Esophagus squamous epithelium (tissue), 5 donors: ENCODE results near the gene CTNNA1. TPM values are rescaled to one million over a fixed set of nuclear protein-coding genes. Genes with fewer than 3 reads are reported as not detected.

Experiments used
- DNase-seq: peaks from one replicate; lab custom pipeline; 2025; lab: John Stamatoyannopoulos, UW
- H3K27ac ChIP-seq, 4 donors: fragments of 200-600 bp; sonication (generic); one replicate each; pipeline ENCODE4 v1.5.1; 2016 to 2019; ENCODE audit warnings: mild to moderate bottlenecking in 1 of 4
- H3K27me3 ChIP-seq, 4 donors: fragments of 200-600 bp; sonication (generic); 1 replicate in 3 of 4; 2 replicates in 1 of 4; pipeline versions ENCODE4 v1.5.1 to v1.6.0; 2017 to 2021; ENCODE audit warnings: antibody characterized with exemption in 1 of 4
- H3K36me3 ChIP-seq, 3 donors: fragments of 200-600 bp; sonication (generic); one replicate each; pipeline ENCODE4 v1.5.1; 2016 to 2019
- H3K4me1 ChIP-seq, 3 donors: fragments of 200-600 bp; sonication (generic); one replicate each; pipeline ENCODE4 v1.5.1; 2017 to 2019
- H3K4me3 ChIP-seq, 4 donors: fragments of 200-600 bp; sonication (generic); 1 replicate in 3 of 4; 2 replicates in 1 of 4; pipeline ENCODE4 v1.5.1; 2016 to 2019; ENCODE audit warnings: mild to moderate bottlenecking in 2 of 4, moderate library complexity in 1 of 4
- H3K9me3 ChIP-seq, 3 donors: fragments of 200-600 bp; sonication (generic); one replicate each; pipeline ENCODE4 v1.5.1; 2016 to 2019
- POLR2A ChIP-seq, 4 donors: fragments of 450-650 bp; IDR thresholded peaks; one replicate each; pipeline ENCODE4 v1.6.1; 2017; ENCODE audit warnings: antibody characterized with exemption in 4 of 4, mild to moderate bottlenecking in 4 of 4, moderate library complexity in 3 of 4
- WGBS, 2 donors: methylation state at CpG; one replicate each; pipeline ENCODE4 v1.1.5; 2018; 5-methylcytosine and 5-hydroxymethylcytosine counted together
- intact Hi-C: fragments of 100-400 bp; cut with DNase I; formaldehyde crosslinking; loops from one replicate; pipeline ENCODE4 v1.15.0; 2022
- total RNA-seq, 4 donors: library from RNA; depleted of rRNA; stranded (reverse); fragments of >200 nt; gene quantifications; one replicate each; pipeline ENCODE4 v1.1.0, GENCODE V29; 2016
- TF ChIP-seq, protein P1 (sequence below), 6 experiments: fragments of 450-650 bp in 4 of 6; fragments of 200-600 bp in 2 of 6; sonication (generic) in 2 of 6; IDR thresholded peaks; one replicate each; pipeline ENCODE4 v1.5.1; 2016 to 2019; ENCODE audit warnings: antibody characterized with exemption in 6 of 6, mild to moderate bottlenecking in 4 of 6, moderate library complexity in 4 of 6
- donor health status: DM: yes; HTN: yes; CAD: no.

Gene CTNNA1
- total RNA-seq, 4 donors from 2014 or later = 293 to 393 (median 348) TPM

DNA sequence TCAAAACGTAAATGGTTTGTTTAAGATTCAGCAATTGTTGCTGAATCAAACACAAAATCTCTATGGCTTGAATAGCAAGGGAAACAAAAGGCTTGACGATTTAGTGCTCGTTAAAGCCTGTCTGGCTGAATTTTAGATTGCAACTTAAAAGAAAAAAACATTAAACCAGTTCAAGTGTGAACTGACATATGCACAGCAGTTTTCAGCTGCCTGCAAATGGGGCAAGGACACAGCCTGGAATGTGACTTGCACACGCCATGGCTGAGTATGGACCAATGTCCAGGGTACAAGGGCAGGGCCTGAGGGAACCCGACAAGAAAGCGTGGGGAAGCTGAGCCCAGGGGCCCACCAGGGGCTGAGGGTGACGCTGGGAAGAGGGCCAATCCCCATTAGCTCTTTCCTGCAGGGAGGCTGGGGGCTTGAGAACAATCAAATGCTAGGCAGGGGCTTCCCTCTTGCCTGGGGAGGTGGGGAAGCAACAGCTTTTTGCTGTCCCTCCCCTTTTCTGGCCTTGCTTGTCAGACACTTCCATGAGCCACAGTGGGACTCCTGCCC, 211.5 kb downstream of the CTNNA1 start:
- H3K27ac ChIP-seq = no peak overlapping the region
- intact Hi-C loops = no loop called here
- TF ChIP-seq, protein P1, sequence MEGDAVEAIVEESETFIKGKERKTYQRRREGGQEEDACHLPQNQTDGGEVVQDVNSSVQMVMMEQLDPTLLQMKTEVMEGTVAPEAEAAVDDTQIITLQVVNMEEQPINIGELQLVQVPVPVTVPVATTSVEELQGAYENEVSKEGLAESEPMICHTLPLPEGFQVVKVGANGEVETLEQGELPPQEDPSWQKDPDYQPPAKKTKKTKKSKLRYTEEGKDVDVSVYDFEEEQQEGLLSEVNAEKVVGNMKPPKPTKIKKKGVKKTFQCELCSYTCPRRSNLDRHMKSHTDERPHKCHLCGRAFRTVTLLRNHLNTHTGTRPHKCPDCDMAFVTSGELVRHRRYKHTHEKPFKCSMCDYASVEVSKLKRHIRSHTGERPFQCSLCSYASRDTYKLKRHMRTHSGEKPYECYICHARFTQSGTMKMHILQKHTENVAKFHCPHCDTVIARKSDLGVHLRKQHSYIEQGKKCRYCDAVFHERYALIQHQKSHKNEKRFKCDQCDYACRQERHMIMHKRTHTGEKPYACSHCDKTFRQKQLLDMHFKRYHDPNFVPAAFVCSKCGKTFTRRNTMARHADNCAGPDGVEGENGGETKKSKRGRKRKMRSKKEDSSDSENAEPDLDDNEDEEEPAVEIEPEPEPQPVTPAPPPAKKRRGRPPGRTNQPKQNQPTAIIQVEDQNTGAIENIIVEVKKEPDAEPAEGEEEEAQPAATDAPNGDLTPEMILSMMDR (IDR thresholded peaks at IDR 0.05) = no peak
- TF ChIP-seq POLR2A (IDR thresholded peaks at IDR 0.05) = no peak
- no peaks in the 10 kb centered on the region for H3K27me3 ChIP-seq
- no peaks in the 10 kb centered on the region for H3K9me3 ChIP-seq
- DNase-seq = no peak
- H3K36me3 ChIP-seq = no peaks in the 10 kb centered on the region
- H3K4me1 ChIP-seq = no peaks in the 10 kb centered on the region
- no peak overlapping the region for H3K4me3 ChIP-seq
- 72 to 81% methylated on average over 7 of the region's 7 CpGs for WGBS, 2 donors

DNA sequence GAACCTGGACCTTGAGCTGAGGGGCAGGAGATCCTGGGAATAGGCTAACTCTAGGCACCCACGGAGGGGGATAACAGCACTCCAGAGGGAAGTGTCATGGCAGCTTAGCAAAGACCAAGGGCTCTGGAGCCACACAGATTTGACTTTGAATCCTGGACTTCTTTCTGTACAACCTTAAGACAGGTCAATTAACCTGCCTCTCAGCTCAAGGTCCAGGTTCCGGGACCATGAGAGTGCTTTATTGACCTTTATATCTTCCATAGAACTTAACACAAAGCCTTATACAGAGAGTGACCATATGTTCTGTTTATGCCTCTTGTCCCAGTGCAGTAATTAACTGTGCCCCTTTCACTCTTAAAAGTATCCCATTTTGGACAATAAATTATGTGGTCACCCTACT, 212.4 kb downstream of the CTNNA1 start:
- 90 to 92% methylated on average over 2 of the region's 2 CpGs for WGBS, 2 donors
- TF ChIP-seq, protein P1 (IDR thresholded peaks at IDR 0.05) = no peak
- no peak for TF ChIP-seq POLR2A (IDR thresholded peaks at IDR 0.05)
- Histone ChIP-seq H3K9me3 (no peaks in the 10 kb centered on the region), H3K27ac (no peak overlapping the region), H3K36me3 (no peaks in the 10 kb centered on the region), H3K4me1 (no peaks in the 10 kb centered on the region), H3K4me3 (no peak overlapping the region), H3K27me3 (no peaks in the 10 kb centered on the region)
- no peak for DNase-seq
- intact Hi-C loops = no loop called here

DNA sequence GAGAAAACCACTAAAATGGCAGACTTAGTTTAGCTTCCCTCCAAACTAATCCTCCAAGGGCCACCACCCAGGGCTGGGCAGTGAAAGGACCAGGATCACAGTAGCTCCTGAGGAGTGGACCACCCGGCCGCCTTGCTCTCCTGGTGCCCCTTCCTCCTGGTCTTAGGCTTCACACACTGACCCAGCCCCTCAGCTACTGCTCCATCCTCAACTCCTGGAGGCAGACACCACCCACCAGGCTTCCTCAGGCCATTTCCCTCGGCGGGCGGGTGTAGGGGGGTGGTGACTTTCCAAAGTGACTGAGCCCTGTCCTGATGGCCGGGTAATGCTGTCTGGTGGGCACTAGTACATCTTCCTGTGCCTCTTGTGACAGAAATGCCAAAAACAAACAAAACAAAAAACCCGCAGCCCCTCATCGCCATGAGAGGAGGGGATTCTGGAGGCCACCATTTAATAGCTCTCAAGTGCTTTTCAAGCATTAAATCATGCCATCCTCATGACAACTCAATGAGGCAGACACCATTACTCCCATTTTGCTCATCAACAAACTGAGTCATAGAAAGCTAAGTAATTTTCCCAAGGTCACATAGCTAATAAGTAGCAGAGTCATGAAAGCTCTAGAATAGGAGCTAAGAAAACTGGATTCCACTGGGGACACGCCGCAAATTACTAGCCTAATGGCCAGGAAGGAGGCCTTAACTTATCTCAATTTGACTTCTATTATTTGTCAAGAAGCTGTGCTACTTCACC, 213.2 kb downstream of the CTNNA1 start:
- H3K9me3 ChIP-seq = no peaks in the 10 kb centered on the region
- no peak overlapping the region for H3K4me3 ChIP-seq
- H3K27ac ChIP-seq = no peak overlapping the region
- intact Hi-C loops = no loop called here
- no peak for DNase-seq
- H3K4me1 ChIP-seq = no peaks in the 10 kb centered on the region
- no peaks in the 10 kb centered on the region for H3K27me3 ChIP-seq
- 95 to 96% methylated on average over 8 to 9 of the region's 10 CpGs for WGBS, 2 donors
- no peaks in the 10 kb centered on the region for H3K36me3 ChIP-seq
- TF ChIP-seq, protein P1 (IDR thresholded peaks at IDR 0.05) = no peak
- no peak for TF ChIP-seq POLR2A (IDR thresholded peaks at IDR 0.05)

DNA sequence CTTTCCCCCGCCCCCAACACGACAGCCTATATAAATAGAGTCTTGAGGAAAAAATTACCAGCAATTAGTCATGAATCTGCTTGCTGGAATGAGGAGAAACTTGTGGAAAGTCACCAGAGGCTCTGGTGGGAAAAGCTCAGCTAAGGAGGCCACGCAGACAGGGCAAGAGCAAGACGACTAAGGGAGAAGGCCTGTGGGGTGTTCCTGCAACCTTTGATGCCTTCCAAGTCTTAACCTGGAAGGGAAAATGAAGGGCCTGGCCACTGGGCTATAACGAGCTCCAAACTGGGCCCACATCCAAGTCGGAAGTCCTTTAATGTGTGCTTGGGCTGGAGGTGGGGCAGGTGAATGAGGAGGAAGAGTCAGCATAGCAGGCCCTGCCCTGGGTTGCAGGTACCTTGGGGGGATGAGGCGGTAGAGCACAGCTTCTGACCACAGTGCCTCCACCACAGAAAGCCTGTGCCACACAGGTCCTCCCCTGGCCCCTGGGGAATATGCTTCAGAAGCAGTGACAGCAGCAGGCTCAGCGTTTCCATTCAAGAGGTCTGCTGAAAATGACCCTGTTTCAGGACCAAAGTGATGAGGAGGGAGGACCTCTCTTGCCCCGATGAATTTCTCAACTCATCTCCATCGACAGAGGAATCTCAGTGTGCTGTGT, 214.7 kb downstream of the CTNNA1 start:
- DNase-seq = no peak
- Histone ChIP-seq H3K4me3 (no peak overlapping the region), H3K36me3 (no peaks in the 10 kb centered on the region), H3K27ac (no peak overlapping the region), H3K4me1 (peaks cover 0 to 14% (median 0%) of the 10 kb centered on the region in 3 donors), H3K9me3 (no peaks in the 10 kb centered on the region), H3K27me3 (no peaks in the 10 kb centered on the region)
- intact Hi-C loops = no loop called here
- TF ChIP-seq POLR2A (IDR thresholded peaks at IDR 0.05) = no peak
- TF ChIP-seq, protein P1 (IDR thresholded peaks at IDR 0.05) = no peak
- WGBS, 2 donors = 69 to 78% methylated on average over 7 to 9 of the region's 10 CpGs

DNA sequence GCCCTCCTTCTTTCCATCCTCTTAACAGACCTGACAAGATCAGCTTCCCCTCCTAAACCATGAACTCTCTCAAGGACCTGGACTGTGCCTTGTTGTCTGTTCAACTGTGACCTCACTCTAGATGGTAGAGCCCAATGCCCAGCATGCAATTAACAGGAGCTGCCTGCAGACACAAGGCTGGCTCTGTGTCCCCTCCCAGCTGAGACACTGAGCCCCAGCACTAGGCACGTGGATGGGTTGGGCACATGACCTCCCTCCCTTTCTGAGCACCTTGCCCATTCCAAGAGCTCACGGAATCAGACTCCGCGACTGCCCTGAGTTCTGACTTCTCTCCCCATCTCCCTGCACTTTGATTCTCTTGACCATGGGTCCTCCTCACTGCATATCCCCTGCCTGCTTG, 215.4 kb downstream of the CTNNA1 start:
- 92 to 100% methylated on average over 3 to 4 of the region's 4 CpGs for WGBS, 2 donors

More for the DNA sequence above, 215.4 kb downstream of the CTNNA1 start:
- H3K36me3 ChIP-seq = no peaks in the 10 kb centered on the region
- H3K9me3 ChIP-seq = no peaks in the 10 kb centered on the region
- no peaks in the 10 kb centered on the region for H3K27me3 ChIP-seq
- no peak for TF ChIP-seq POLR2A (IDR thresholded peaks at IDR 0.05)
- TF ChIP-seq, protein P1 (IDR thresholded peaks at IDR 0.05) = no peak
- intact Hi-C loops = no loop called here
- peaks cover 0 to 16% (median 0%) of the 10 kb centered on the region in 3 donors for H3K4me1 ChIP-seq
- no peak overlapping the region for H3K4me3 ChIP-seq
- H3K27ac ChIP-seq = no peak overlapping the region
- no peak for DNase-seq
